BE2C (cell line): ENCODE data around the gene TMIGD1.

Experiments
- DNase-seq: peaks from one replicate; pipeline ENCODE4 v3.0.0-alpha.2; 2020
- H3K27me3 ChIP-seq: fragments of 250-450 bp; sonication (Bioruptor Pico); 2 replicates; pipeline ENCODE4 v1.5.1; 2020; ENCODE audit warnings: mild to moderate bottlenecking
- H3K36me3 ChIP-seq: fragments of 250-450 bp; sonication (Bioruptor Pico); 2 replicates; pipeline ENCODE4 v1.5.1; 2020; ENCODE audit warnings: mild to moderate bottlenecking
- H3K4me1 ChIP-seq: fragments of 250-450 bp; sonication (Bioruptor Pico); 2 replicates; pipeline ENCODE4 v1.5.1; 2020
- H3K4me3 ChIP-seq: 2 replicates; pipeline ENCODE4 v1.5.1; 2011; ENCODE audit warnings: low read depth, low read length
- H3K9me3 ChIP-seq: fragments of 250-450 bp; sonication (Bioruptor Pico); 2 replicates; pipeline ENCODE4 v1.5.1; 2020
- CTCF ChIP-seq: IDR thresholded peaks from 2 replicates; pipeline ENCODE4 v1.5.1; 2012; ENCODE audit warnings: mild to moderate bottlenecking, low read depth, low read length

Gene TMIGD1

GRCh38 chr17:30339086-30339485 lies 5.2 kb upstream of the TMIGD1 start:
- Histone ChIP-seq H3K27me3 (no peaks in the 10 kb centered on the region), H3K9me3 (no peaks in the 10 kb centered on the region), H3K4me1 (no peaks in the 10 kb centered on the region), H3K36me3 (no peaks in the 10 kb centered on the region), H3K4me3 (no peak overlapping the region)
- no peak for TF ChIP-seq CTCF
- no peak for DNase-seq

- H3K36me3 ChIP-seq, result no peaks in the 10 kb centered on the region
- no peak overlapping the region for H3K4me3 ChIP-seq
- H3K4me1 ChIP-seq, result no peaks in the 10 kb centered on the region
- no peaks in the 10 kb centered on the region for H3K27me3 ChIP-seq
- TF ChIP-seq CTCF, result no peak
- no peak for DNase-seq
- no peaks in the 10 kb centered on the region for H3K9me3 ChIP-seq
Observed at GRCh38 chr17:30337393-30337999, 3.6 kb upstream of the TMIGD1 start.

GRCh38 chr17:30336369-30337171 lies 2.7 kb upstream of the TMIGD1 start:
- peak; percentile 59 for TF ChIP-seq CTCF
- H3K27me3 ChIP-seq, result no peaks in the 10 kb centered on the region
- no peaks in the 10 kb centered on the region for H3K36me3 ChIP-seq
- no peak overlapping the region for H3K4me3 ChIP-seq
- no peaks in the 10 kb centered on the region for H3K9me3 ChIP-seq
- no peaks in the 10 kb centered on the region for H3K4me1 ChIP-seq
- peak; percentile 56 for DNase-seq

GRCh38 chr17:30334421-30334820 lies 564 bp upstream of the TMIGD1 start:
- Histone ChIP-seq H3K36me3 (no peaks in the 10 kb centered on the region), H3K27me3 (no peaks in the 10 kb centered on the region), H3K9me3 (no peaks in the 10 kb centered on the region), H3K4me1 (no peaks in the 10 kb centered on the region), H3K4me3 (no peak overlapping the region)
- no peak for DNase-seq
- TF ChIP-seq CTCF, result no peak

GRCh38 chr17:30332057-30332542 lies 1.8 kb downstream of the TMIGD1 start:
- Histone ChIP-seq H3K4me3 (no peak overlapping the region), H3K27me3 (no peaks in the 10 kb centered on the region), H3K36me3 (no peaks in the 10 kb centered on the region), H3K9me3 (no peaks in the 10 kb centered on the region), H3K4me1 (no peaks in the 10 kb centered on the region)
- no peak for TF ChIP-seq CTCF
- no peak for DNase-seq

GRCh38 chr17:30326809-30327208 lies 7.0 kb downstream of the TMIGD1 start:
- TF ChIP-seq CTCF, result no peak
- H3K4me1 ChIP-seq, result no peaks in the 10 kb centered on the region
- DNase-seq, result no peak
- no peak overlapping the region for H3K4me3 ChIP-seq
- no peaks in the 10 kb centered on the region for H3K27me3 ChIP-seq
- no peaks in the 10 kb centered on the region for H3K36me3 ChIP-seq
- H3K9me3 ChIP-seq, result no peaks in the 10 kb centered on the region
